Naive thymus-derived CD8-positive, alpha-beta T cell (primary cell): Measurements from ENCODE around the gene MACROD2. TPM values are rescaled to one million over a fixed set of nuclear protein-coding genes. Genes with fewer than 3 reads are reported as not detected.

ENCODE experiments used
- ATAC-seq, 2 donors: fragments of 150-1000 bp; cut with Tn5 transposase in 1 of 2; sonication (Bioruptor Pico), chemical (Tn5 transposase) in 1 of 2; 1 replicate in 1 of 2; 2 replicates in 1 of 2; pipeline ENCODE4 v1.10.0; 2021; ENCODE audit warnings: mild to moderate bottlenecking in 2 of 2, moderate library complexity in 2 of 2
- POLR2A ChIA-PET: fragments of 350-600 bp; sonication (Branson Sonifier 250); formaldehyde crosslinking; loops from one replicate; lab custom pipeline; 2021; ENCODE audit warnings: antibody characterized with exemption; lab: Charles Lee
- DNase-seq, 10 donors: peaks; one replicate each; pipeline versions ENCODE4 v3.0.0 to v3.0.0-alpha.2; 2020 to 2022
- H3K27ac Mint-ChIP-seq, 10 donors: one replicate each; pipeline ENCODE4 v1.8.0; 2020 to 2022; ENCODE audit warnings: mild to moderate bottlenecking in 10 of 10, mixed read lengths in 10 of 10, moderate library complexity in 4 of 10, inconsistent platforms in 1 of 10
- H3K27me3 Mint-ChIP-seq, 5 donors: one replicate each; pipeline ENCODE4 v1.8.0; 2021 to 2022; ENCODE audit warnings: mixed read lengths in 5 of 5
- H3K36me3 Mint-ChIP-seq, 3 donors: one replicate each; pipeline ENCODE4 v1.8.0; 2020 to 2022; ENCODE audit warnings: mixed read lengths in 3 of 3, mild to moderate bottlenecking in 2 of 3, inconsistent platforms in 1 of 3
- H3K4me1 Mint-ChIP-seq, 4 donors: one replicate each; pipeline ENCODE4 v1.8.0; 2021 to 2022; ENCODE audit warnings: mixed read lengths in 4 of 4
- H3K4me3 Mint-ChIP-seq, 10 donors: one replicate each; pipeline ENCODE4 v1.8.0; 2020 to 2022; ENCODE audit warnings: mild to moderate bottlenecking in 10 of 10, mixed read lengths in 10 of 10, moderate library complexity in 6 of 10, inconsistent platforms in 1 of 10
- H3K9me3 Mint-ChIP-seq, 9 donors: one replicate each; pipeline ENCODE4 v1.8.0; 2020 to 2022; ENCODE audit warnings: mixed read lengths in 9 of 9, mild to moderate bottlenecking in 3 of 9, inconsistent platforms in 1 of 9, moderate library complexity in 1 of 9
- polyA plus RNA-seq, 3 donors: library from polyadenylated mRNA; unstranded; fragments of 300-500 nt; fragmentation: Illumina TruSeq; gene quantifications; one replicate each; pipeline ENCODE4 v1.2.3, GENCODE V29; 2021
- total RNA-seq, 8 experiments: library from RNA in 2 of 8; stranded (reverse) in 2 of 8; gene quantifications; one replicate each; pipeline ENCODE4 v1.2.3 and lab custom pipeline; 2021 to 2026

The MACROD2 gene
- total and polyA plus RNA-seq, 5 experiments from 2014 or later: 0.18 to 1.1 (median 0.60) TPM; not detected in 2

- POLR2A ChIA-PET: no interaction called here
- Mint-ChIP-seq H3K9me3 (peaks cover 0 to 10% (median 2%) of the 10 kb centered on the region in 9 donors), H3K36me3 (no peaks in the 10 kb centered on the region), H3K4me3 (no peak overlapping the region), H3K27me3 (no peaks in the 10 kb centered on the region), H3K27ac (no peak overlapping the region), H3K4me1 (no peaks in the 10 kb centered on the region)
- ATAC-seq (no peak), DNase-seq (no peak)
Measured at GRCh38 chr20:14589383-14589782, 594.1 kb downstream of the MACROD2 start.

DNA sequence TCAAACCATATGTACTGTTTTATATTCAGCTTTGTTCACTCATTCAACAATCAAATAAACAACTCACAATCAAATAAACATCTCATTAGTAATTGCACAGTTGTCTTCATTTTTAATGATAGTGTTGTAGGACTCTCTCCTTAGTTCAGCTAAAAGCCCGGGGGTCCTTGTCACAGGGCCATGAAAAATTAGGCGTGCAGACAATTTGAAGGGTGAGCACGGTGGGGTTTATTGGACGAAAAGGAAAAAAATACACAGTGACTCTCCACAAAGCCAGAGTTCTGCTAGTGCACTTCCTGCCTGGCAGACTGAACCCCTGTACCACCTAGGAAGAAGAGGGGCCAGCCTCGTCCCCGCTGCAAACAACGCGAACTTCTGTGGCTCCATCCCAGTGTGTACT is 599.7 kb downstream of the MACROD2 start:
- peaks cover 0 to 7% (median 0%) of the 10 kb centered on the region in 5 donors for H3K27me3 Mint-ChIP-seq
- POLR2A ChIA-PET: no interaction called here
- DNase-seq (no peak), ATAC-seq (no peak)
- H3K9me3 Mint-ChIP-seq: peaks cover 0 to 19% (median 2%) of the 10 kb centered on the region in 9 donors
- H3K4me1 Mint-ChIP-seq: no peaks in the 10 kb centered on the region
- no peak overlapping the region for H3K4me3 Mint-ChIP-seq
- no peak overlapping the region for H3K27ac Mint-ChIP-seq
- H3K36me3 Mint-ChIP-seq: no peaks in the 10 kb centered on the region

GRCh38 chr20:14597206-14597715 is 601.9 kb downstream of the MACROD2 start:
- ATAC-seq (no peak), DNase-seq (no peak)
- Mint-ChIP-seq H3K36me3 (no peaks in the 10 kb centered on the region), H3K4me1 (no peaks in the 10 kb centered on the region), H3K27ac (no peak overlapping the region), H3K27me3 (peaks cover 0 to 7% (median 0%) of the 10 kb centered on the region in 5 donors), H3K4me3 (no peak overlapping the region), H3K9me3 (peaks cover 0 to 16% (median 2%) of the 10 kb centered on the region in 9 donors)
- POLR2A ChIA-PET: no interaction called here

- Mint-ChIP-seq H3K27ac (peak overlapping the region in 1 of 10 donors; percentile 3), H3K27me3 (peaks cover 0 to 7% (median 0%) of the 10 kb centered on the region in 5 donors), H3K9me3 (peaks cover 0 to 28% (median 2%) of the 10 kb centered on the region in 9 donors), H3K36me3 (no peaks in the 10 kb centered on the region), H3K4me1 (no peaks in the 10 kb centered on the region), H3K4me3 (no peak overlapping the region)
- ATAC-seq (no peak), DNase-seq (no peak)
- POLR2A ChIA-PET: no interaction called here
Measured at GRCh38 chr20:14599613-14600012, 604.3 kb downstream of the MACROD2 start.

- H3K9me3 Mint-ChIP-seq: peaks cover 0 to 23% (median 2%) of the 10 kb centered on the region in 9 donors
- ATAC-seq (no peak), DNase-seq (no peak)
- peaks cover 0 to 7% (median 0%) of the 10 kb centered on the region in 5 donors for H3K27me3 Mint-ChIP-seq
- H3K27ac Mint-ChIP-seq: no peak overlapping the region
- POLR2A ChIA-PET: no interaction called here
- H3K36me3 Mint-ChIP-seq: no peaks in the 10 kb centered on the region
- H3K4me1 Mint-ChIP-seq: no peaks in the 10 kb centered on the region
- no peak overlapping the region for H3K4me3 Mint-ChIP-seq
Measured at GRCh38 chr20:14600527-14600926, 605.2 kb downstream of the MACROD2 start.

DNA sequence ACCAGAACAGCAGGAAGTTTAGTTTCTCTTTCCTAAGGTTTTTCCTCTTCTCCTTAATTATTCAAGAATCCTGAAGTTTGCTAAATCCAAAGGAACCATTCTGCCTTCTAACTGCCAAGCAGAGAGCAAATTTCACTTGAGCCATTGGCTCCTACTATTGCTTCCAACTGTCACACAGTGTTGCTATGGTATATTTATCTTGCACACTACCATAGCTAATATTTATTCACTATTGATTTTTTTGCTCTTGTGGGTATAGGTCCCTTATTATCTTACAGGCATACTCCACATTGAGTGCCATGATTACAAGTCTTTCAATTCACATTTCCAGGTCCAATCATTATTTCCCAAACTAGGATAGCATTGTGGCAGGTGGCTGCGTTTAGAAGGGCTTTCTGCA is 608.8 kb downstream of the MACROD2 start:
- ATAC-seq: no peak
- DNase-seq: no peak

GRCh38 chr20:14609328-14610221 is 614.3 kb downstream of the MACROD2 start:
- ATAC-seq (no peak), DNase-seq (no peak)
- H3K27ac Mint-ChIP-seq: no peak overlapping the region
- no peaks in the 10 kb centered on the region for H3K4me1 Mint-ChIP-seq
- H3K36me3 Mint-ChIP-seq: no peaks in the 10 kb centered on the region
- H3K27me3 Mint-ChIP-seq: no peaks in the 10 kb centered on the region
- H3K9me3 Mint-ChIP-seq: peaks cover 0 to 14% (median 4%) of the 10 kb centered on the region in 9 donors
- no peak overlapping the region for H3K4me3 Mint-ChIP-seq
- POLR2A ChIA-PET: no interaction called here

More for the DNA sequence above, 608.8 kb downstream of the MACROD2 start:
- no peak overlapping the region for H3K4me3 Mint-ChIP-seq
- no peak overlapping the region for H3K27ac Mint-ChIP-seq
- POLR2A ChIA-PET: no interaction called here
- H3K4me1 Mint-ChIP-seq: no peaks in the 10 kb centered on the region
- H3K27me3 Mint-ChIP-seq: peaks cover 0 to 5% (median 0%) of the 10 kb centered on the region in 5 donors
- no peaks in the 10 kb centered on the region for H3K36me3 Mint-ChIP-seq
- peaks cover 0 to 31% (median 6%) of the 10 kb centered on the region in 9 donors for H3K9me3 Mint-ChIP-seq

DNA sequence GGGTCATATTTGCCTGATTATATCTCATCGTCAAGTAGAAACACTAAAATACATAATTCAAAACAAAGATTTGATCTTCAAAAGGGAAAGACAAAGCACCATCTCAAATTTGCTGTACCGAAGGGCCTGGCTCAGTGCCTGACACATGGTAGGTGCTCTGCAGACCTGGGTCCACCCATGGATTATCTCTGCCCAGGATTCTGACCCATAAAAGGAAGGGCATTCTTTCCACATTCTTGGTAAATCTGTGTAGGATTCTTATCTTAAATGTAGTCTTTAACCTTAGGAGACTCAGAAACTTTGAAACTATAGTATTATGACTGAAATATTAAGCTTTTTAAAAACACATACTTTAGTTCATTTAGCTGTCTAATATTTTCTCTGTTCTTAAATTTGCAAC is 616.2 kb downstream of the MACROD2 start:
- Mint-ChIP-seq H3K9me3 (peaks cover 0 to 28% (median 9%) of the 10 kb centered on the region in 9 donors), H3K4me3 (no peak overlapping the region), H3K4me1 (no peaks in the 10 kb centered on the region), H3K27me3 (no peaks in the 10 kb centered on the region), H3K27ac (no peak overlapping the region), H3K36me3 (no peaks in the 10 kb centered on the region)
- ATAC-seq (no peak), DNase-seq (no peak)
- POLR2A ChIA-PET: no interaction called here

DNA sequence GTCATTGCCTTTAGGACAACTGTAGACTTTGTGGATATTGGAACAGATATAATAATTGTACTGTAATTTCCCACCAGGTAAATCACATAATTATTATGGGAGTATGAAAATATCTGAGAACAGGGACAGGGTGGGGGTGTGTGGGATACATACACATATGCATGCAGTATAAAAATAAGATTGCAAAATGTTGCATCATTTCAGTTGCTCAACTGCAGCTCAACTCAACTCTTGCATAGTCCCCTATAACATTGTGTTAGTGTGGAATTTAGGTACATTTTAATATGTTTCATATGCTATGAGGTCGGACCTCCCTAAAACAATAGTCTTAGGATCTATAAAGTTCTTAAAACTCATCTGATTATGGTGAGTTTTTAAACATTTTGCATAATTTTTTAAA is 617.1 kb downstream of the MACROD2 start:
- DNase-seq (no peak), ATAC-seq (no peak)
- H3K27ac Mint-ChIP-seq: no peak overlapping the region
- POLR2A ChIA-PET: no interaction called here
- H3K27me3 Mint-ChIP-seq: no peaks in the 10 kb centered on the region
- H3K4me3 Mint-ChIP-seq: no peak overlapping the region
- no peaks in the 10 kb centered on the region for H3K36me3 Mint-ChIP-seq
- H3K4me1 Mint-ChIP-seq: no peaks in the 10 kb centered on the region
- H3K9me3 Mint-ChIP-seq: peaks cover 0 to 33% (median 9%) of the 10 kb centered on the region in 9 donors

GRCh38 chr20:14616003-14616402 is 620.7 kb downstream of the MACROD2 start:
- POLR2A ChIA-PET: no interaction called here
- Mint-ChIP-seq H3K4me3 (no peak overlapping the region), H3K27ac (peak overlapping the region in 1 of 10 donors; percentile 2), H3K27me3 (no peaks in the 10 kb centered on the region), H3K9me3 (peaks cover 0 to 22% (median 8%) of the 10 kb centered on the region in 9 donors), H3K4me1 (no peaks in the 10 kb centered on the region), H3K36me3 (no peaks in the 10 kb centered on the region)
- DNase-seq: no peak
- no peak for ATAC-seq

- POLR2A ChIA-PET: no interaction called here
- DNase-seq (no peak), ATAC-seq (no peak)
- Mint-ChIP-seq H3K36me3 (no peaks in the 10 kb centered on the region), H3K4me3 (no peak overlapping the region), H3K4me1 (no peaks in the 10 kb centered on the region), H3K9me3 (peaks cover 0 to 22% (median 8%) of the 10 kb centered on the region in 9 donors), H3K27ac (no peak overlapping the region), H3K27me3 (no peaks in the 10 kb centered on the region)
Measured at GRCh38 chr20:14617123-14617522, 621.8 kb downstream of the MACROD2 start.

DNA sequence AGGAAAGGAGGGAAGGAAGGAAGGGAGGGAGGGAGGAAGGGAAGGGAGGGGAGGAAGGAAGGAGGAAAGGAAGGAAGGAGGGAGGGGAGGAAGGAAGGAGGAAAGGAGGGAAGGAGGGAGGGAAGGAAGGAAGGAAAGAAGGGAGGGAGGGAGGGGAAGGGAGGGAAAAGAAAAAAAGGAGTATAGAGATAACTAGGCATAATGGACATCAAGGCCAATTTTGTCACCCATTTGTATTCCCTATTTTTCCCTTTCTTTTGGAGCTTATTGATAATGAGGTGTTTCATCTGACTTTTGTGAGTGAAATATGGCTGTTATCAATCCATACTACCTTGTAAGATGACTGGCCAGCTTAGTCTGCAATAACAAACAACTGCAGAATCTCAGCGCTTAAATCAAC is 624.1 kb downstream of the MACROD2 start:
- ATAC-seq: no peak
- POLR2A ChIA-PET: no interaction called here
- Mint-ChIP-seq H3K4me1 (no peaks in the 10 kb centered on the region), H3K9me3 (peaks cover 0 to 22% (median 8%) of the 10 kb centered on the region in 9 donors), H3K27me3 (no peaks in the 10 kb centered on the region), H3K4me3 (no peak overlapping the region), H3K36me3 (no peaks in the 10 kb centered on the region), H3K27ac (no peak overlapping the region)
- DNase-seq: no peak

- DNase-seq (no peak), ATAC-seq (no peak)
- Mint-ChIP-seq H3K9me3 (peaks cover 0 to 21% (median 4%) of the 10 kb centered on the region in 9 donors), H3K36me3 (no peaks in the 10 kb centered on the region), H3K4me1 (no peaks in the 10 kb centered on the region), H3K27me3 (no peaks in the 10 kb centered on the region), H3K4me3 (no peak overlapping the region), H3K27ac (no peak overlapping the region)
- POLR2A ChIA-PET: no interaction called here
Measured at GRCh38 chr20:14622796-14623195, 627.5 kb downstream of the MACROD2 start.
